GM21390 (cell line): ENCODE data around the gene ERC2.

Experiments
- ATAC-seq: cut with Tn5 transposase; IDR thresholded peaks from one replicate; pipeline ENCODE4 v1.9.1; 2021; ENCODE audit not compliant: unreplicated experiment

Gene ERC2

DNA sequence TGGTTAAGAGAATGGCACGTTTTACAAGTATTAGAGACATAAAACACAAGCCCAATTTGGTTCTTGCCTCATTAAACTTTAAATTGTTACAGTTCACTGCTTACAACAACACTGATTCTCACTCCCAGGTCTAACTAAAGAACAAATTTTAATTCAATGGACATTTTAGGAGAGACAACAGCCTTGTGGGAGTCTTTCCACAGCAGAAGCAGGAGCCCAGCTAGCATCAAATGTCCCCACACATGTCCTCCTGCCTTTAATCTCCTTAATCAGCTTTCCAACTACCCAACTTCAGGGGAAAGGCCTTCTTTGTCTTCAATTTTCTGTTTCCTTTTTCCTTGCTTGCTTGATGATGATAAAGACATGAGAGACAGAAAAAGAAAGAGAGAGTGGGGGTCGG lies 693.4 kb downstream of the ERC2 start:
- ATAC-seq: no peak

DNA sequence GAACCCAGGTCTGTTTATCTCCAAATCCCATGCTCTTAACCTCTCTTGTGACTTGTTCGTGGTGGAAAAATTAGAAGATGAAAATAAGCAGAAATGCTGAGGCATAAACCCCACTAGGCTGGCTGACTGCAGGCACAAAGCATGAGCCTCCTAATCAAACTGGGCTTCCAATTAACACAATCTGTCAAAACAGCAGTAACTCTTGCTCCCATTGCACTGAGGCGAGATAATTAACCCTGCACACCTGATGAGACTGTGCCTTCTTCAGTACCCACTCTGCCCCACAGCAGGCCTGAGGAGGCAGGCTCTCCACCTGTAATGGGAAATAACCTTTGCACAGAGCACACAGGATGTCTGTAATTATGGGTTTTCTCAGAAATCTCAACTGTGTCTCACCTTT lies 696.8 kb downstream of the ERC2 start:
- ATAC-seq: no peak

DNA sequence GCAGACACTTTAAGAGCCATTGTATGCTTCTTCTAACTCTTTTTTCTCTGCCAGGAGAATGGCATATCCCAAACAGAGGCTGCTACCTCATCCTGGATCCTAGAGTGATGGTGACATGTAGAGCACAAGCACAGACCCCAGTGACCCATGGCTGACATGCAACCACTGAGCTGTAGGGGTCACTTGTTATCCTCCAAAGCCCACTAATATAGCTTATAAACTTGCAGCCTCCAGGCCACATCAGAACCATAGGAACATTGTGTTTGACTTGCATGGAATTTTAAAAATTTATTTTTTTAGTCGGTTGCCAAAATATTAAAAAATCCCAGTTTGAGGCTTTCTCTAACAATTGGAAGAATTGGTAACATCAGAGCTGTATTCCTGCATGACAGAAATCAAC lies 698.2 kb downstream of the ERC2 start:
- ATAC-seq: no peak

DNA sequence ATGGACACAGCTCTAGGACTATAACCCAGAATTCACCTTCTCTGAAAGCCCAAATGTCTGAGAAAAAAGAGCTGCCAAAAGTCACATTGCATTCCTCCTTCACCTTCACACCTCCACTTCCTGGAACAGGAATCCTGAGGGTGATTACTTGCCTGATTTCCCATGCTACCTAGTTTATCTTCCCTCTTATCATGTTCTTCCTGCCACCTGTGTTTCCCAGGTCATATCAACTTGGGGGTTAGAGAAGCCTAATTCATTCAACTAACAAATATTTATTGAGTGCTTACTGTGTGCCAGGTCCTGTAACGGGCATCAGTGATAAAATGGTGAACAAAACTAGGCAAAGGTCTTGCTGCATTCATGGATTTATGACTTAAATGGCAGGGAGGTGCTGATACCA lies 701.5 kb downstream of the ERC2 start:
- no peak for ATAC-seq

DNA sequence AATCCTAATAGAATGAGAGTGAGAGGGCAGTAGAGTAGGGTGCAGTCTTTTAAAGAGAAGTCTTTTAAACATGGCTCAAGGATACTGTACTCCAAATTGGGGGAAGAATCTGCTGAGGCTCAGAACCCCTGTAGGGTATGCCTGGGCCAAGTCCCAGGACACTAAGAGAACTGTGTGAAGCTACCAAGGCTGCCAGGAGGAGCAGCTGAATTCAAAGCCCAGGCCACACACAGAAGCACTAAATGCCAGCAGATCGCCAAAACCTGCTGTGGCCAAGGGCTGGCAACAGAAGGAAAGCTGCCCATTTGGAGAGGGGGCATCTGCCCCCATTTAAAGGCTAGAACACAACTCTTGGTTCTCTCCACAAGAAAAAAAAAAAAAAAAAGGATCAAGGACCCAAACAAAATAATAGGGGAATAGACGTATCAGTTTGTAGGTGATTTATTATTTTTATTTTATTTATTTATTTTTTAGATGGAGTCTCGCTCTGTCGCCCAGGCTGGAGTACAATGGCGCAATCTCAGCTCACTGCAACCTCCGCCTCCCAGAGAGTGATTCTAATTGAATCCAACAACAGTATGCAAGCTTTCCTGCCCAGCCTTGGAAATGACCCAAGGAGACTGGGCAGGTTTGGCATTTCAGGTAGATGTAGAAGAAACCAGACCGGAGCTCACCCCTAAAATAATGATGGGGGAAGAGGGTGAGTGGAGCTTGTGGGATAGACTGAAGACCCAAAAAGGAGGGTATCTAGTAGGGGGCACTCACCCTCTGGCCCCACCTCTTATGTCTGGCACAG lies 702.2 kb downstream of the ERC2 start:
- no peak for ATAC-seq

DNA sequence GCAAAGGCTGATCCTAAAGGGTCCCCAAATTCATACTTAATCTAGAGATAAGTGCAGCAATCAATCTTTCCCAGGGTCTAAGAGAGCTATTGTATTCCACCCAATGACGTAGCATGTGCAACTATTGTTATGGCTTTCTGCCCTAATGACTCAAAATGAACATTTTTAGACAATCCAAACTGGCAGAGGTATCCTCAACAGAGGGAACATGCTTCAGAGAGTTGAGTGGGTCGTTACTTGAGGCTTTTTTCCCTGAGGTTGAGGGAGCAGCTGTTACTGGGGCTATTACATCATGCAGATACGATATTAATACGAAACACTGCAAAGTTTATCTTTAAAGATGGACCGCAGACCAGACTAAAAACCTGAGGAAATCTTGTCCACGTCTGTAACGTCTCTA lies 702.9 kb downstream of the ERC2 start:
- ATAC-seq: no peak

DNA sequence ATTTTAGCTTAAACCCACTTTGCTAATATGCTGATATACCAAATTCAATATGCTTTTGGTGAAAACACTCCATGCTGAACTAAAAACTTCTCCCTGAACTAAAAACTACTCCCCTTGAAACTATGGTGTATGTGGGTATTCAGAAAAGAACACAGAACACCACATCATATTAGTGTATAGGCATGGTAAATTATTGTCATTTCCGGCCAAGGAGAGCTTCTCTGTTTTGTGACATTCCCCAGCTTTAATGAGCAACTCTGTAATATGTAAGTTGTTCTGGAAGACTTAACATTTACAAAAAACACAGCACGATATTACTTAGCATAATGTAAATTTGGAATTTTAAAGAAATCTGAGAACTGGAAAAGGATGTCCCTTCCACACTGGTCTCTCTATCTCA lies 711.3 kb downstream of the ERC2 start:
- no peak for ATAC-seq

DNA sequence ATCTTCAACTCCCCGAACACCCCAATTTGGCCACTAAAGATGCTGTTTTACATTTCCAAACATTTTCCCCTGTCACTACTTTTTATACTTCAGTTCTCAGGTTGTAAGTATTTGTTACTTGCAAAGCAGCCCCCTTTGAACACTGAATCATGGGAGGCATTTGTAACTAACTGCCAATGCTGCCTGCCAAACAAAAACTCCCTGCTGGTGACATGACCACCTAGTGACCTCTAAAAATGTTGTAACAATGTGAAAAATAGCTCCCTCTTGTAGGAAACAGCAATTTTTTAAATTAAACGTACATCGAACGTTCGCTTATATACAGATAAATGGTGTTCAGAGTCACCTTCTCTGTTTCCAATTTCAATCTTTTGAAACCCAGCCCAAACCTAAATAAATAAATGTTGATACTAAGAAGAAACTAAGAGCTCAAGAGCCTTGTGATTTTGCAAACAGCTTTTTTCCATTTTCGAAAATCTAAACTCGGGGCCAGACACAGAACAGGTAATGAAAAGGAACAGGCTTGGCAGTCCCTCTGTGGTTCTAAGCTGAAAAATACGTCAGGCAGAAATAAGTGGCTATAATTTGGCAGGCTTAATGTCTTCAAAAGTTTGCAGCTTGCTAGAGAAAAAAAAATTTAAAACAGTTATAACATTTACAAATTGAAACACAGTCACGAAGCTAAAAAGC lies 712.6 kb downstream of the ERC2 start:
- no peak for ATAC-seq

DNA sequence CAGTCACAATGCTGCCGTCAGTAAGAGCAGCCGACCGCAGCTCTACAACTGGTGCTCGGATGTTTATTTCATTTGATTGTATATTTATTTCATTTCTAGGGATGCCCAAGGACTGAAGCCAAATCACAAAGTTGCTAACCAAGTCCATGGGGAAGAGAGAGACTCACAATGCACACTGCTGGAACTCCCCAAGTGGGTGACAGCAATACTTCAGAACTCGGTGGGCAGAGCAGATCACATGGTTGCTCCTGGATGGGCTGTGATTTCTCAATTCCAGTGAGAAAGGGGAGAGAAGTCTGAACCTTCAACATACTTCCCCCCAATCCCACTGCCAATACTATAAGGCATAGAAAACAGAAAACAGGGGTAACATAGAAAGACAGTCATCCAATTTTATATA lies 715.4 kb downstream of the ERC2 start:
- no peak for ATAC-seq

DNA sequence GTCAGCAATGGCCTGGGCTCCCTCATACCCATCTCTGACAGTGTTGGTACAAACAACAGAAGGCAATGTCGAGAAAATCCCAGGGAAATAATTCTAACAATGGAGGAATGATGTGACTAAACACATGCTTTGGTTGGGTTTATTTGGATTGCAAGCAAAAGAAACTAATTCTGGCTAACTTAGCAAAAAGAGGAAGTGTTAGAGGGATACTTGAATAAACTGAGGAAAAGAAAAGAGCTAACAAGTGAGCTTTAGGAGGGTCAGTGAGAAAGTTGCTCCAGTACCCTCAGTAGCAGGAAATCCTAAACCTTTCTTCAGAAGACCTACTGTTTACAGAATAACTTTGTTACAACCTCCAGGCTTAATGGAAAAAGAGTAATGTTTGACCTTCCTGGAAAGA lies 716.5 kb downstream of the ERC2 start:
- no peak for ATAC-seq

DNA sequence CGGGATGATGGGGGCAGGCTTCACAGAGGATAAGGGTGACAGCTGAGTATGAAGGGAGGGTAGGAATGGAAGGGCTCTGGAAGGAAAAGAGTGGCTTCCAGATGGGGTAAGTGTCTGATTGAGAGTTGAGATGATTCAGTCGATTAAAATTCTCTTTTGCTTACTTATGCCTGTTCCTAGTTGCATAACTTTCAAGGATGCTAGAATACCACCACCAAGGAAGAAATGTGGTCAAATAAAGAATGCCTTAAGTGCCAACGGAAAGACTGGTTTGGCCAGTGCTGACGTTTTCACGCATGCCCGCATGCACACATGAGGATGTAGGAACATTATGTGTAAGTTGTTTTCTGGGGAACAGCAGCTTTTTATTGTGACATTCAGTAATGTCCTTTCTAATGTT lies 717.7 kb downstream of the ERC2 start:
- ATAC-seq: no peak

DNA sequence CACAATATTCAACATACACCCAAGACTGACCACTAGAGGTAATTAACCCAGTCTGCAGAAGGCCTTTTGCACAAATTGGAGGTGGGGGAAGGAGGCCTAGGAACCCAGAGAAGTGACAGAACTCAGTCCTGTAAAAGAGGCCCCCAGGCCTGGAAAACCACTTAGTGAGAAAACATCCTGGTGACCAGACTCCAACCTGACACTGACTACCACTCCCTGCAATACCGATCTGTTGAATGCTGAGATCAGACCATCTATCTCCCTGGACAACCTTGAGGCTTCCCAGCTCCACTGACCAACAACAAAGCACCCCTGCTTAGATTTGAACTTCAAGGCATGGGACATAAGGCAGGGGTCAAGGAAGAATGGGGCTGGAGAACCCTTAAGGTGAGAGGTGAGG lies 719.2 kb downstream of the ERC2 start:
- ATAC-seq: no peak

DNA sequence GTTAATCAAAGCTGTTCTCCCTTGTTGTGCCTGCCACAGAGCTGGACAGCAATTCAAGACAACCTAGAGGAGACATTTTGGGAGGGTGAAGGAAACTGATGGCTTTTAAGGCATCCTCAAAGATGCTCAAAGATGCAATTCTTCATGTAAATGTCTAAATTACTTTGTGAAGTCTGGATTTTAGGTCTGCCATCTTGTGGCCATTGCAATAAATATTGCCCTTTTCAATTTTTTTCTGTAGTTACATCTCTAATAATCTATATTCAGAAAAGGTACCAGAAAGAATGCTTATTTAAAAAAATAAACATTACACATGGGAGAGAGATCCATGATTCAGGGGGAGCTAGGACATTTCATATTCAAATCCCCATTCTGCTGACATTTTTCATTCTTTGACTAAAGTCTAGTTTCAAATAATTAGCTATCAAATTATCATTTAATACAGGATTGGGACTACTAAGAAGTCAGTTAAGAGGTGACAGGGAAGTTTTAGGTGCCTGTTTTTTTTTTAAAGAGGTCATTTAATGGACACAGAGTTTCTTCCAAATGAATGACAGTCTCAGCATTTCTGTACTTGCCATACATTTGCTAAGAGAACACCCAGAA lies 721.4 kb downstream of the ERC2 start:
- no peak for ATAC-seq

DNA sequence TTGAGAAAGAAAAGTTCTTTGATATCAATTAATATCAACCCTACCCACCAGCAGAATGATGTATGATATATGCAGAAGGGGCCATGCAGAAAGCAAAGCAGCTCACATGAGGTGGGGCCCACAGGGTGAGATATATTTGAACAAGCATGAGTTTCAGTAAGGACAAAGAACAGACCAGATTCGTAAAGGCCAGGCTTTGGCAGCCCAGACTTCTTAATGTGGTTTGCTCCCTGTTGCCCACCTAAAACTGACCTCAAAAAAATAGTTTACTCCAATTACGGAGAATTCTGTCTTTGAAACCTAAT lies 725.5 kb downstream of the ERC2 start:
- ATAC-seq: no peak

DNA sequence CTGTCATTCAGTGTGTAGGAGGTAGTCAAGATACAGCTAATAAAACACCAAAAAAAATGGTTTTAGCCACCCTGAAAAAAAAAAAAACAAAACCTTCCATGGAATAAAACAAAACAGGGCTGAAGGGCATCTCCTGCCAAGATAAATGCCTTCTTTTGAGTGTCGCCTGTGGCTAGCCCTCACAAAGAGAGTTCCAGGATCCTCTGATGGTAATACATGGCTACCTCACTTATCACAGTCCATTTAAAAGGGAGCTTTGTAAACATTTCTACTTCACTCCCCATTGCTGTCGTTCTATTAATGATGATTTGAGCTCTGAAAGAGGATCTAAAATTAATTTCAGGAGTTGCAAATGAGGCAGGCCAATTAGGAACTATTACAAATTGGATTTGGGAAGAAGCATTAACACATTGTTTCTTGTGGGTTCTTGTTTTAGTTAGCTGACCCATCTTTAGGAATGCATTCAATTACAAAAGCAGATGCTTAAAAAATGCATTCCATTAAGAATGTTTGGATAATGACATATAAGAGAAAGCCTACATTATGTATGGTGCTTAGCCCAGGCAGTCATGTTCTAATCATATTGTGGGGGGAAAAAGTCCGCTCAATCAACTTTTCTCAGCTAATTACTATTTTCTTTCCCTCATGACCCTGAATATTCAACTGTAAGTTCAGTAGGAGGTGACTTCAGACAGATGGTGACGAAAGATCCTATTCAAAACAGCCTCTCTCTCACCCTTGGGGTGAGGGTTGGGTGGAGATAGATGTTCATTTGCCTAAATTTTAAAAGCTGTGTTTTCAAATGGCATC lies 726.0 kb downstream of the ERC2 start:
- ATAC-seq: no peak

DNA sequence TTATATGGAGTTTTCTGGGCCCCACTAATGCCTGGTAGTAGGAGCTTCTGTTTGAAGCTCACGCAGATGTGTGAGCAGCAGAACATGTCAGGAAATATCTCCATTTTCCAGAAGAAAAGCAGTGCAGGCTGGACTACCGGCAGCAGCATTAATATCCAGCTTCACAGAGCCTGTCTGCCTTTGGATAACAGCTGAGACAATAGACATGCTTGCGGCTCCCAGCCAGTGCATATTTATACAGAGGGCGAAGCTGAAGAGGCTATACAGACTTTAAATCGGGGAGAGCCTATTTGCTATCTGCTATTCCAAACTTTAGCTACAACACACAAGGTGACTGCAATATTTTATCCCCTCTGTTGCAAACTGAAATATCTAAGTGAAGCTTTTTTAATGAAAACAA lies 731.1 kb downstream of the ERC2 start:
- ATAC-seq: no peak

DNA sequence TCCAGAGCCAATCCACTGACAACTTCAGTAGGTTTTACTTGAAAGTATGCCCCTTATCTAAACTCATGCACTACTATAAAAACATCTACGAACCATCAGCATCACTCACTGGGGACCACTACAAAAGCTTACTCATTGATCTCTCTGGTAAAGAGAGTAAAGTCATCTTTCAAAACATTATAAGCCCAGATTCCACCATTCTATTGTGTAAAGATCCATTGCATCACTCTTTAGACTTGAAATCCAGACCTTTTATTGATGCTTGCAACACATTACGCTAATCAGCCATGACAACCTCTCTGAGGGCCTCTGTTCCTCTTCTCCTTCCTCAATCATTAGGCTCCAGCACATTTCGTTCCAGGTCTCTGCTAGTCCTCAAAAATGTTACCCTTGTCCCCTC lies 732.3 kb downstream of the ERC2 start:
- ATAC-seq: no peak

DNA sequence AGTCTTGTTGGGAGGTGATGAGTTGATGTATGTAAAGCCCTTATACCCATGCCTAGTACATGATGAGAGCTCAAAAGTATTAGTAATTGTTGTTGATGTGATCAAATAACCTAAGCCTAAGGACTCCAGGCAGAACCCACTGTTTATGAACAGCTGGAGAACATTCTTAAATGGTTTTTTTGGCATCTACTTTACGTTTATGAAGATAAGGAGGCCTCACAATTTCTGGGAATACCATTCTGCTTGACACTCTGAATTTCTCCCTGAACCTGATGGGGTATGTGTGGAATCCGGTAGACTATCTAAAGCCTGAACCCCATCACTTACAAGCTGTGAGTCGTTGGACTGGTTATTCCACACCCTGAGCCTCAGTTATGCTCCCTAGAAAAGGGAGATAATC lies 736.5 kb downstream of the ERC2 start:
- no peak for ATAC-seq

DNA sequence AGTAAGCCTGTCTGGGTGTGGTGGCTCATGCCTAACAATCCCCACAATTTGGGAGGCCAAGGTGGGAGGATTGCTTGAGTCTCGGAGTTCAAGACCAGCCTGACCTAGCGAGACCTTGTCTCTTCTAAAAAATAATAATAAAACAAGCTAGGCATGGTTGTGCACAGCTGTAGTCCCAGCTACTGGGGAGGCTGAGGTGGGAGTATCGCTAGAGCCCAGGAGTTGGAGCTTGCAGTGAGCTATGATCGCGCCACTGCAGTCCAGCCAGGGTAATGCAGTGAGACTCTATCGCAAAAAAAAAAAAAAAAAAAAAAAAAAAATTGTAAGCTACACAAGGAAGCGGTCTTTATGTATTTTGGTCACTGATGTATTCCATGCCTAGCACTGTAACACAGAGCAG lies 738.7 kb downstream of the ERC2 start:
- no peak for ATAC-seq

DNA sequence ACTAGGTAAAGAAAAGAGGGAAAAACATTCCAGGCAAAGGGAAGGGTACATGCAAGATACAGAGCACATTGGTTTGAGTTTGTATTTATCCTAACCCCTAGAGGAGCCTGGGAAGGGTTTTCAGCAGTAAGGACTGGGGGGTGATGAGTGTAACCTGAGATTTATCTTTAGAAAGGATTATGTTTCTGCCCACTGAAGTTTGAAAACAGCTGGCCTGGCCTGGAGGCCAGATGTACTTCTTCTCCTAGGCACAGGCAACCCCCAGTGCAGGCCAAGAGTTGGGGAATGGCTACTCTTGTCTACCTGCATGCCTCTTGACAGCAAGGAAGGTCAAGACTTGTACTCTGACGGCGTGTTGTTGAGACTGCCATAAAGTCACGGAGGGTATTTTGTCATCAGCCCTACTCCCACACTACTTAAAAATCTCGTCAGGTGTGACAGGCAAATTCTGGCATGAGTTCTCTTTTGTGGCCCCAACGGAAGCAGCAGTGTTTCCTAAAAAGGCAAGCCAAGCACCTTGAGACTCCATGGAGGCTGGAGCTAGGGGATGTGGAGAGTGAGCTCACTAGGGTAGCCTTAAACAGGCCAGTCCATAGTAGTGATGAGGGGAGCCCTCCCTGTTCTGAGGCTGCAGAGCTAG lies 739.7 kb downstream of the ERC2 start:
- ATAC-seq: no peak

DNA sequence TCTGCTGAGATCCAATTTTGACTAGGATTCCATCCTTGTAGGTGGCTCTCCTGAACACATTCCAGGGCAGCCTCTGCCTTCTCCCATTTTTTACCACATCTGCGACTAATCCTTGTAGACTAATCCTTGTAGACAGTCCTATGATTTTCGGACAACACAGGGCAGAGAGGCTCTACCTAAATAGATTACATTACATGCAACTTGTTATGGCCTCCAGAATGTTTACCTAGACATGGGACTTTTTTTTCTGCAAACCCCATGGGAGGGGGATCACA lies 741.8 kb downstream of the ERC2 start:
- ATAC-seq: no peak
